ENCODE data around the gene TRMO.

DNA sequence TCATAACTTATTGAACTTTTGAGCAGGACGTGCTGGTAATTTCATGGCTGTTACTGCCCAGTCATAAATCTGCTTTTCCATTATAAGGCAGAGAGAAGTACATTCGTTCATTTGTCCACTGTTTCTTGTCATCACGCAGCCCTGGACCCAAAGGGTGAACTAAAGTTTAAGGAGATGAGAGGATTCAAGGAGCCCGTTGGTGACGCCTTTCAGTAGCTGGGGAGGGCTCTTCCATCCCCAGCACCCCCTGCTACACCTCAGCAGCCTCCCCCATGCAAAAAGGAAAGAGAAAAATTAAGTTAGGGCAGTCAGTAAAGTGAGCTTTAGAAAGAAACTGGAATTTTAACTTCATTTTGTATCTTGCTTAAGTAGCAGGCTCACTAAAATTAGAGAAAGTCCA lies 66.4 kb downstream of the TRMO start:
- TF ChIP-seq, protein P1, sequence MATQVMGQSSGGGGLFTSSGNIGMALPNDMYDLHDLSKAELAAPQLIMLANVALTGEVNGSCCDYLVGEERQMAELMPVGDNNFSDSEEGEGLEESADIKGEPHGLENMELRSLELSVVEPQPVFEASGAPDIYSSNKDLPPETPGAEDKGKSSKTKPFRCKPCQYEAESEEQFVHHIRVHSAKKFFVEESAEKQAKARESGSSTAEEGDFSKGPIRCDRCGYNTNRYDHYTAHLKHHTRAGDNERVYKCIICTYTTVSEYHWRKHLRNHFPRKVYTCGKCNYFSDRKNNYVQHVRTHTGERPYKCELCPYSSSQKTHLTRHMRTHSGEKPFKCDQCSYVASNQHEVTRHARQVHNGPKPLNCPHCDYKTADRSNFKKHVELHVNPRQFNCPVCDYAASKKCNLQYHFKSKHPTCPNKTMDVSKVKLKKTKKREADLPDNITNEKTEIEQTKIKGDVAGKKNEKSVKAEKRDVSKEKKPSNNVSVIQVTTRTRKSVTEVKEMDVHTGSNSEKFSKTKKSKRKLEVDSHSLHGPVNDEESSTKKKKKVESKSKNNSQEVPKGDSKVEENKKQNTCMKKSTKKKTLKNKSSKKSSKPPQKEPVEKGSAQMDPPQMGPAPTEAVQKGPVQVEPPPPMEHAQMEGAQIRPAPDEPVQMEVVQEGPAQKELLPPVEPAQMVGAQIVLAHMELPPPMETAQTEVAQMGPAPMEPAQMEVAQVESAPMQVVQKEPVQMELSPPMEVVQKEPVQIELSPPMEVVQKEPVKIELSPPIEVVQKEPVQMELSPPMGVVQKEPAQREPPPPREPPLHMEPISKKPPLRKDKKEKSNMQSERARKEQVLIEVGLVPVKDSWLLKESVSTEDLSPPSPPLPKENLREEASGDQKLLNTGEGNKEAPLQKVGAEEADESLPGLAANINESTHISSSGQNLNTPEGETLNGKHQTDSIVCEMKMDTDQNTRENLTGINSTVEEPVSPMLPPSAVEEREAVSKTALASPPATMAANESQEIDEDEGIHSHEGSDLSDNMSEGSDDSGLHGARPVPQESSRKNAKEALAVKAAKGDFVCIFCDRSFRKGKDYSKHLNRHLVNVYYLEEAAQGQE (IDR thresholded peaks at IDR 0.05; ENCODE audit: low read depth): no peak
- TF ChIP-seq, protein P2, sequence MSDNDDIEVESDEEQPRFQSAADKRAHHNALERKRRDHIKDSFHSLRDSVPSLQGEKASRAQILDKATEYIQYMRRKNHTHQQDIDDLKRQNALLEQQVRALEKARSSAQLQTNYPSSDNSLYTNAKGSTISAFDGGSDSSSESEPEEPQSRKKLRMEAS (IDR thresholded peaks at IDR 0.05): no peak
- TF ChIP-seq CREB1 (IDR thresholded peaks at IDR 0.05; ENCODE audit: low read depth): no peak
- TF ChIP-seq EP300 (IDR thresholded peaks at IDR 0.05; ENCODE audit: borderline replicate concordance): no peak
- no peak for TF ChIP-seq RAD21 (IDR thresholded peaks at IDR 0.05; ENCODE audit: low read depth)
- TF ChIP-seq YY1 (IDR thresholded peaks at IDR 0.05; ENCODE audit: low read depth): no peak
- no peak for TF ChIP-seq NFIC (IDR thresholded peaks at IDR 0.05)
- TF ChIP-seq CEBPB (IDR thresholded peaks at IDR 0.05): no peak
- TF ChIP-seq TEAD4 (IDR thresholded peaks at IDR 0.05): no peak
- TF ChIP-seq, protein P3, sequence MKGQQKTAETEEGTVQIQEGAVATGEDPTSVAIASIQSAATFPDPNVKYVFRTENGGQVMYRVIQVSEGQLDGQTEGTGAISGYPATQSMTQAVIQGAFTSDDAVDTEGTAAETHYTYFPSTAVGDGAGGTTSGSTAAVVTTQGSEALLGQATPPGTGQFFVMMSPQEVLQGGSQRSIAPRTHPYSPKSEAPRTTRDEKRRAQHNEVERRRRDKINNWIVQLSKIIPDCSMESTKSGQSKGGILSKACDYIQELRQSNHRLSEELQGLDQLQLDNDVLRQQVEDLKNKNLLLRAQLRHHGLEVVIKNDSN (IDR thresholded peaks at IDR 0.05): no peak
- TF ChIP-seq FOXM1 (IDR thresholded peaks at IDR 0.05; ENCODE audit: borderline replicate concordance, low read depth): no peak
